Esophagus squamous epithelium (tissue), 5 donors: ENCODE measurements around the gene BRD3. TPM values are rescaled to one million over a fixed set of nuclear protein-coding genes. Genes with fewer than 3 reads are reported as not detected.
A peak's percentile ranks its signal among the peaks of the same experiment; 100 is the strongest.
"Not testable (repeated sequence)": the region's sequence is repeated elsewhere in the genome, so short reads cannot be mapped to it uniquely, and the experiment has no call there.

Experiments used
- DNase-seq: peaks from one replicate; lab custom pipeline; 2025; lab: John Stamatoyannopoulos, UW
- H3K27ac ChIP-seq, 4 donors: fragments of 200-600 bp; sonication (generic); one replicate each; pipeline ENCODE4 v1.5.1; 2016 to 2019; ENCODE audit warnings: mild to moderate bottlenecking in 1 of 4
- H3K27me3 ChIP-seq, 4 donors: fragments of 200-600 bp; sonication (generic); 1 replicate in 3 of 4; 2 replicates in 1 of 4; pipeline versions ENCODE4 v1.5.1 to v1.6.0; 2017 to 2021; ENCODE audit warnings: antibody characterized with exemption in 1 of 4
- H3K36me3 ChIP-seq, 3 donors: fragments of 200-600 bp; sonication (generic); one replicate each; pipeline ENCODE4 v1.5.1; 2016 to 2019
- H3K4me1 ChIP-seq, 3 donors: fragments of 200-600 bp; sonication (generic); one replicate each; pipeline ENCODE4 v1.5.1; 2017 to 2019
- H3K4me3 ChIP-seq, 4 donors: fragments of 200-600 bp; sonication (generic); 1 replicate in 3 of 4; 2 replicates in 1 of 4; pipeline ENCODE4 v1.5.1; 2016 to 2019; ENCODE audit warnings: mild to moderate bottlenecking in 2 of 4, moderate library complexity in 1 of 4
- H3K9me3 ChIP-seq, 3 donors: fragments of 200-600 bp; sonication (generic); one replicate each; pipeline ENCODE4 v1.5.1; 2016 to 2019
- CTCF ChIP-seq, 6 experiments: fragments of 450-650 bp in 4 of 6; fragments of 200-600 bp in 2 of 6; sonication (generic) in 2 of 6; IDR thresholded peaks; one replicate each; pipeline ENCODE4 v1.5.1; 2016 to 2019; ENCODE audit warnings: antibody characterized with exemption in 6 of 6, mild to moderate bottlenecking in 4 of 6, moderate library complexity in 4 of 6
- POLR2A ChIP-seq, 4 donors: fragments of 450-650 bp; IDR thresholded peaks; one replicate each; pipeline ENCODE4 v1.6.1; 2017; ENCODE audit warnings: antibody characterized with exemption in 4 of 4, mild to moderate bottlenecking in 4 of 4, moderate library complexity in 3 of 4
- WGBS, 2 donors: methylation state at CpG; one replicate each; pipeline ENCODE4 v1.1.5; 2018; 5-methylcytosine and 5-hydroxymethylcytosine counted together
- intact Hi-C: fragments of 100-400 bp; cut with DNase I; formaldehyde crosslinking; loops from one replicate; pipeline ENCODE4 v1.15.0; 2022
- total RNA-seq, 4 donors: library from RNA; depleted of rRNA; stranded (reverse); fragments of >200 nt; gene quantifications; one replicate each; pipeline ENCODE4 v1.1.0, GENCODE V29; 2016
- donor health status: DM: yes; HTN: yes; CAD: no.

BRD3 gene
- total RNA-seq, 4 donors from 2014 or later = 7.2 to 23.7 (median 9.4) TPM

GRCh38 chr9:133990366-133991213, 77.2 kb downstream of the BRD3 start:
- no peaks in the 10 kb centered on the region for H3K9me3 ChIP-seq
- TF ChIP-seq POLR2A (IDR thresholded peaks at IDR 0.05) (no peak), CTCF (IDR thresholded peaks at IDR 0.05) (no peak)
- no peak for DNase-seq
- no peaks in the 10 kb centered on the region for H3K36me3 ChIP-seq
- peaks cover 28 to 48% (median 36%) of the 10 kb centered on the region in 3 donors for H3K4me1 ChIP-seq
- H3K27me3 ChIP-seq = peaks cover 0 to 25% (median 0%) of the 10 kb centered on the region in 4 donors
- peak overlapping the region; percentile 60 to 93 (median 68) for H3K4me3 ChIP-seq
- 0 to 37% methylated on average over 1 to 9 of the region's 31 CpGs for WGBS, 2 donors
- H3K27ac ChIP-seq = peak overlapping the region; percentile 46 to 97 (median 92)
- intact Hi-C loops = loop anchor here (5.0 kb wide), 1 partner anchor 198 kb away; no protein-coding TSS in a partner anchor

- peaks cover 28 to 48% (median 36%) of the 10 kb centered on the region in 3 donors for H3K4me1 ChIP-seq
- peak overlapping the region in 1 of 4 donors; percentile 93 for H3K4me3 ChIP-seq
- TF ChIP-seq CTCF (IDR thresholded peaks at IDR 0.05) (no peak), POLR2A (IDR thresholded peaks at IDR 0.05) (no peak)
- 75 to 84% methylated on average over 14 to 16 of the region's 24 CpGs for WGBS, 2 donors
- intact Hi-C loops = loop anchor here (5.0 kb wide), 1 partner anchor 197 kb away; no protein-coding TSS in a partner anchor
- no peak overlapping the region for H3K27ac ChIP-seq
- H3K27me3 ChIP-seq = peaks cover 0 to 17% (median 0%) of the 10 kb centered on the region in 4 donors
- no peaks in the 10 kb centered on the region for H3K36me3 ChIP-seq
- no peaks in the 10 kb centered on the region for H3K9me3 ChIP-seq
- no peak for DNase-seq
Observed at GRCh38 chr9:133989625-133990365, 78.0 kb downstream of the BRD3 start.

- intact Hi-C loops, H3K36me3 ChIP-seq, H3K9me3 ChIP-seq, H3K27ac ChIP-seq, H3K4me3 ChIP-seq, DNase-seq: not testable (repeated sequence)
- H3K27me3 ChIP-seq = peaks cover 0 to 17% (median 0%) of the 10 kb centered on the region in 4 donors
- WGBS, 2 donors = 82 to 83% methylated on average over 9 to 10 of the region's 14 CpGs
- H3K4me1 ChIP-seq = peaks cover 23 to 39% (median 29%) of the 10 kb centered on the region in 3 donors
Observed at GRCh38 chr9:133988771-133989170, 79.1 kb downstream of the BRD3 start.

DNA sequence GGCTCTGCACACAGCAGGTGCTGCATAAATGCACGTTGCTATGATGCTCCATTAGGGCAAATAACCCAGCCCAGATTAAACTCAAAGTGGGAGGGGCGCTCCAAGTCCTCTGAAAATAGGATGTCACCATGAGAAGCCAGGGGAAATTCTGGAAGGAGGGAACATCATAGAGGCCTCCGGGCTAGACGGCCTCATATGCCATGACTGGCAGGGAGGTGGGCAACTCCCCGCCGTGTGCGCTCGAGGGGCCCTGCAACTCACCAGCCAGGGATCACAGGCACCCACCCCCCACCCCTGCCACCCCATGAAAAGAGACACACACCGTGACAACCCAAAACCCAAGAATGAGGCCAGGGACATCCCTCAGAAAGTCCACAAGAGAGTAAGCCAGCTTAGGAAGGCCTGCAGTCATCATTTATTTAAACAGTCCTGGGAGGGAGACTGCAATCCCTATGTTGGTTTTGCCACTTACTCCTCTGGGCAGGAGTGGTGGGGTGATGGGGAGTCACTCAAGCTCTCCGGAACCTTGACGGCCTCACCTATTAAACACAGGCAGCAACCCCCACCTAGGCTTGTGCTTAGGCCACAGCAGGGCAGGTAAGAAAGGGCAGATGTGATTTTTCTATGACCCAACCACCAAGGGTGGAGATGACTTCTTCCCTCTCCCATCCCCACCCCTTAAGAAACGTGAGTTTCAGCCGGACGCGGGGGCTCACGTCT, 79.7 kb downstream of the BRD3 start:
- TF ChIP-seq CTCF (IDR thresholded peaks at IDR 0.05) = no peak
- TF ChIP-seq POLR2A (IDR thresholded peaks at IDR 0.05) = no peak
- no peaks in the 10 kb centered on the region for H3K9me3 ChIP-seq
- no peak for DNase-seq

GRCh38 chr9:133987446-133987788, 80.4 kb downstream of the BRD3 start:
- WGBS, 2 donors = 83 to 87% methylated on average over 13 to 14 of the region's 14 CpGs
- Histone ChIP-seq H3K36me3 (no peaks in the 10 kb centered on the region), H3K4me3 (no peak overlapping the region), H3K4me1 (peaks cover 16 to 29% (median 20%) of the 10 kb centered on the region in 3 donors), H3K27ac (no peak overlapping the region), H3K27me3 (peaks cover 0 to 17% (median 0%) of the 10 kb centered on the region in 4 donors), H3K9me3 (no peaks in the 10 kb centered on the region)
- DNase-seq = no peak
- TF ChIP-seq POLR2A (IDR thresholded peaks at IDR 0.05) = no peak
- no peak for TF ChIP-seq CTCF (IDR thresholded peaks at IDR 0.05)
- intact Hi-C loops = no loop called here

More for the DNA sequence above, 79.7 kb downstream of the BRD3 start:
- H3K27ac ChIP-seq = no peak overlapping the region
- no peak overlapping the region for H3K4me3 ChIP-seq
- 67 to 90% methylated on average over 3 to 15 of the region's 16 CpGs for WGBS, 2 donors
- intact Hi-C loops = no loop called here
- no peaks in the 10 kb centered on the region for H3K36me3 ChIP-seq
- H3K4me1 ChIP-seq = peaks cover 16 to 32% (median 22%) of the 10 kb centered on the region in 3 donors
- H3K27me3 ChIP-seq = peaks cover 0 to 17% (median 0%) of the 10 kb centered on the region in 4 donors
